Measurements from ENCODE around the gene ADCY3.

Gene ADCY3

GRCh38 chr2:24886126-24886501, 33.9 kb downstream of the ADCY3 start:
- Mint-ChIP-seq H3K4me1 (peaks cover 45 to 66% of the 10 kb centered on the region in 2 donors), H3K27me3 (no peaks in the 10 kb centered on the region), H3K4me3 (peak overlapping the region; percentile 85 to 93), H3K9me3 (peaks cover 9% of the 10 kb centered on the region in 2 donors), H3K36me3 (peaks cover 43 to 62% of the 10 kb centered on the region in 2 donors), H3K27ac (peak overlapping the region; percentile 97)
- no peak for DNase-seq
- ATAC-seq (replicated peaks), result peak in 1 of 2 donors; percentile 7

- Mint-ChIP-seq H3K27me3 (no peaks in the 10 kb centered on the region), H3K4me3 (peak overlapping the region; percentile 85 to 93), H3K36me3 (peaks cover 48 to 65% of the 10 kb centered on the region in 2 donors), H3K9me3 (peaks cover 9% of the 10 kb centered on the region in 2 donors), H3K4me1 (peaks cover 48 to 72% of the 10 kb centered on the region in 2 donors), H3K27ac (peak overlapping the region; percentile 97)
- ATAC-seq (replicated peaks) (peak; percentile 51), DNase-seq (no peak)
Measured at GRCh38 chr2:24885221-24886125, 34.6 kb downstream of the ADCY3 start.

- H3K9me3 Mint-ChIP-seq, result peaks cover 9% of the 10 kb centered on the region in 2 donors
- H3K27me3 Mint-ChIP-seq, result no peaks in the 10 kb centered on the region
- peaks cover 50 to 83% of the 10 kb centered on the region in 2 donors for H3K4me1 Mint-ChIP-seq
- H3K36me3 Mint-ChIP-seq, result peaks cover 50 to 69% of the 10 kb centered on the region in 2 donors
- ATAC-seq (replicated peaks) (no peak), DNase-seq (no peak)
- peak overlapping the region; percentile 52 for H3K27ac Mint-ChIP-seq
- H3K4me3 Mint-ChIP-seq, result peak overlapping the region; percentile 68 to 73
Measured at GRCh38 chr2:24883946-24884345, 36.1 kb downstream of the ADCY3 start.

- no peak overlapping the region for H3K27ac Mint-ChIP-seq
- no peak overlapping the region for H3K4me3 Mint-ChIP-seq
- no peak for DNase-seq
- H3K9me3 Mint-ChIP-seq, result peaks cover 4 to 9% of the 10 kb centered on the region in 2 donors
- peaks cover 47 to 69% of the 10 kb centered on the region in 2 donors for H3K4me1 Mint-ChIP-seq
- no peak for ATAC-seq (replicated peaks)
- no peaks in the 10 kb centered on the region for H3K27me3 Mint-ChIP-seq
- H3K36me3 Mint-ChIP-seq, result peaks cover 49 to 69% of the 10 kb centered on the region in 2 donors
Measured at GRCh38 chr2:24881623-24882022, 38.4 kb downstream of the ADCY3 start.

DNA sequence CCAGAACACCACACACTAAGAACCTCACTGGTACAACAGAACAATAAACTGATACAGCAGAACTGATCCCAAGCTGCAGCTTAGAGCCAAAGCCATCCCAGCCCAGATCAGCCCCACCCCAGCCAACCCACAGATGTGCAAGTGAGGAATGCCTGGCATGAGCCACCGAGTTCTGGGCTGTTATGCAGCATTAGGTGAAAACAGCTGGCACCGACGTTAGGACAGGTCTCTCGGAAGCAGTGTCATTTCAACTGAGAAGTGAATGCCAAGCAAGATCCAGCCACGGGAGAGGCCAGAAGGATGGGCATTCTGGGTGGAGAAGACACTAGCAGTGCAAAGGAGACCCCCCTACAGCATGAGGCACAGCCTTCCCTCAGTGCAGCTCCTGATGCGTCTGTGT, 38.9 kb downstream of the ADCY3 start:
- Mint-ChIP-seq H3K9me3 (peaks cover 4 to 9% of the 10 kb centered on the region in 2 donors), H3K4me1 (peaks cover 42 to 64% of the 10 kb centered on the region in 2 donors), H3K36me3 (peaks cover 45 to 64% of the 10 kb centered on the region in 2 donors), H3K27ac (no peak overlapping the region), H3K4me3 (no peak overlapping the region), H3K27me3 (no peaks in the 10 kb centered on the region)
- no peak for ATAC-seq (replicated peaks)
- no peak for DNase-seq

DNA sequence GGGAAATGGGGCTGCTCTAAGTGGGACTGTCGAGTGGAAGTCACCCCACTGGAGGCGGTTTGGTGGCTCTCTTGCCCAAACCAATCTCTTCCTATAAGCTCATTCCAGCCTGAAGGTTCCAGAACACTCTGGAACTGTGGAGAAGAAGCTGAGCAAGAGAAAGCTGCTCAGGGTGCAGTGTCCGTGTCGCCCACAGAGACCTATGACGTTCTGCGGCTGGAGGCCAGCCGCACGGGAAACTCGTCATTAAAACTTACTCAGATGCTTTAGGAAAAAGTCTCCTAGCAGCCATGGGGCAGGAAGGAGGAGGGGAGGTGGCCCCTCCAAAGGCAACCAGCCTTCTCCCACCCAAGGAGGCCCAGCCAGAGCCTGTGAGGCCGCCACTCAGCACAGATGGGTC, 41.7 kb downstream of the ADCY3 start:
- no peaks in the 10 kb centered on the region for H3K9me3 Mint-ChIP-seq
- peaks cover 28 to 46% of the 10 kb centered on the region in 2 donors for H3K4me1 Mint-ChIP-seq
- no peak overlapping the region for H3K4me3 Mint-ChIP-seq
- H3K36me3 Mint-ChIP-seq, result peaks cover 36 to 49% of the 10 kb centered on the region in 2 donors
- no peak for DNase-seq
- ATAC-seq (replicated peaks), result no peak
- no peak overlapping the region for H3K27ac Mint-ChIP-seq
- no peaks in the 10 kb centered on the region for H3K27me3 Mint-ChIP-seq

DNA sequence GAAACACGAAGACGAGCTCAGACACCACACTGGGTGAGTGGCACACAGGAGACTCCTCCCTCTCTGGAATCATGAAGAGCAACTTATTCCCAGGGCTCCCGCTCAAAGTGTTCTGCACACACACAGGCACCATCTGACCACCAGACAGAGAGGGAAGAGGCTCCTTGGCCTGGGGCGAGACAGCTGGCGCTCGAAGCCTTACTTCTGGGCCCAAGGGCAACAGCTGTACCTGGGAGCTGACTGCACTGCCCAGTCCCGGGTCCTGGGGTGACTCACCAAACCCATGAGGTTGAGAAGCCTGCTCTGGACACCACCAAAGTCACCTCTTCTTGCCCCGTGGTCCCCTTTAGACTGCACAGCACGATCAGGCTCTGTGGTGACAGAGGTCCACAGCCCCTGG, 42.4 kb downstream of the ADCY3 start:
- DNase-seq (no peak), ATAC-seq (replicated peaks) (no peak)
- no peak overlapping the region for H3K4me3 Mint-ChIP-seq
- H3K27ac Mint-ChIP-seq, result no peak overlapping the region
- peaks cover 37 to 46% of the 10 kb centered on the region in 2 donors for H3K36me3 Mint-ChIP-seq
- no peaks in the 10 kb centered on the region for H3K9me3 Mint-ChIP-seq
- H3K4me1 Mint-ChIP-seq, result peaks cover 25 to 41% of the 10 kb centered on the region in 2 donors
- H3K27me3 Mint-ChIP-seq, result no peaks in the 10 kb centered on the region

- peaks cover 35 to 44% of the 10 kb centered on the region in 2 donors for H3K36me3 Mint-ChIP-seq
- no peak overlapping the region for H3K4me3 Mint-ChIP-seq
- no peak for DNase-seq
- ATAC-seq (replicated peaks), result no peak
- no peaks in the 10 kb centered on the region for H3K27me3 Mint-ChIP-seq
- H3K9me3 Mint-ChIP-seq, result no peaks in the 10 kb centered on the region
- no peak overlapping the region for H3K27ac Mint-ChIP-seq
- peaks cover 27 to 35% of the 10 kb centered on the region in 2 donors for H3K4me1 Mint-ChIP-seq
Measured at GRCh38 chr2:24877067-24877466, 43.0 kb downstream of the ADCY3 start.

DNA sequence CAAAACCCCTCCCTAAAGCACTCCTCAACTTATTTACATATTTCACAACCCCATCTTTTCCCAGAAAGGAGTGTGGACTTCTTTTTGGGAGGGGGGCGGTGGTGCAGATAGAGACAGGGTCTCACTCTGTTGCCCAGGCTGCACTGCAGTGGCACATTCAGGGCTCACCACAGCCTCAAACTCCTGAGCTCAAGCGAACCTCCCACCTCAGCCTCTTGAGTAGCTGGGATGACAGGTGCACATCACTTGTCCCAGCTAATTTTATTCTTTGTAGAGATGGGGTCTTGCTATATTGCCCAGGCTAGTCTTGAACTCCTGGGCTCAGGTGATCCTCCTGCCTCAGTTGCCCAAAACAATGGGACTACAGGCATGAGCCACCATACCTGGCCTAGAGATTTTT, 44.1 kb downstream of the ADCY3 start:
- peaks cover 35 to 44% of the 10 kb centered on the region in 2 donors for H3K36me3 Mint-ChIP-seq
- H3K27ac Mint-ChIP-seq, result no peak overlapping the region
- no peaks in the 10 kb centered on the region for H3K27me3 Mint-ChIP-seq
- ATAC-seq (replicated peaks) (no peak), DNase-seq (no peak)
- no peaks in the 10 kb centered on the region for H3K9me3 Mint-ChIP-seq
- peaks cover 18 to 23% of the 10 kb centered on the region in 2 donors for H3K4me1 Mint-ChIP-seq
- H3K4me3 Mint-ChIP-seq, result no peak overlapping the region

GRCh38 chr2:24875272-24875671, 44.8 kb downstream of the ADCY3 start:
- Mint-ChIP-seq H3K9me3 (no peaks in the 10 kb centered on the region), H3K4me1 (peaks cover 17% of the 10 kb centered on the region in 2 donors), H3K27ac (no peak overlapping the region), H3K4me3 (no peak overlapping the region), H3K27me3 (no peaks in the 10 kb centered on the region), H3K36me3 (peaks cover 37 to 44% of the 10 kb centered on the region in 2 donors)
- no peak for ATAC-seq (replicated peaks)
- DNase-seq, result no peak

DNA sequence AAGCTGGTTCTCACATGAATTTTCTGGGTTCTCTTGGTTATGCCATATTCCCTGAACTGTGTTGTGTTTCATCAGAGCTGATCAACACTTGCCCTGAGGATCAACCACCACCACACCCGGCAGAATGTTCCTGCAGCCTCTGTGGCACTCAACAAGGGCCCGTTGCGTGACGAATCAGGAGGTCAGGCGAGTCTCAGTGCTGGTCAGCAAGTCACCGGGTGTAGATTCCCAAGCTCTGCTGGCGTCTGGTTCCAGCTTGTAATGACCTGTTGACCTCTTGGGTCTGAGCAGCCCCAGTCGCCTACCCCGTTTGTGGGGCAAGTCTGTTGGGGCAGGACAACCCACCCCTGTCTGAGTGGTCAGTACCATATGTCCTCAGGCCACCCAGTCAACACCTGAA, 46.0 kb downstream of the ADCY3 start:
- peaks cover 8 to 16% of the 10 kb centered on the region in 2 donors for H3K4me1 Mint-ChIP-seq
- no peak overlapping the region for H3K27ac Mint-ChIP-seq
- no peak for DNase-seq
- H3K27me3 Mint-ChIP-seq, result no peaks in the 10 kb centered on the region
- peaks cover 42 to 47% of the 10 kb centered on the region in 2 donors for H3K36me3 Mint-ChIP-seq
- no peak for ATAC-seq (replicated peaks)
- H3K4me3 Mint-ChIP-seq, result no peak overlapping the region
- H3K9me3 Mint-ChIP-seq, result no peaks in the 10 kb centered on the region

DNA sequence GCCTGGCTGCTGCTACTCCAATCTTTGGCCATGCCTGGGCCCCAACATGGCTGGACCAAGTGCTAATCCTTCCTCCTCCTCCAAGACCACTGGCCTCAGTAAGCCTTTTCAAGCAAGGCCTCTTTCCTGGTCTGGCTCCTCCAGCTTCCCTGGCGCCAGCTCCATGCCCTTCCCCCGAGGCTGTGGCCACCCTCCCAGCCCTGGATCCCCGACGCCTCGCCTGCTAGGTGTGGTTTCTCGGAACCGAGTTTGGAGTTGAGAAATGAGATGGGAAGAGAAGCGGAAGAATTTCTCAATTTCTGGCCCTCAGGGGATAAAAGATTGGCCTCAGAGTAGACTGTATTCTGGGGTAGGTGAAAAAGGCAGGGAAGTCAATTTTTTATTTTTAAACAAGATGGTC, 46.4 kb downstream of the ADCY3 start:
- Mint-ChIP-seq H3K36me3 (peaks cover 39 to 43% of the 10 kb centered on the region in 2 donors), H3K9me3 (no peaks in the 10 kb centered on the region), H3K27me3 (no peaks in the 10 kb centered on the region), H3K4me3 (no peak overlapping the region), H3K4me1 (peaks cover 8 to 16% of the 10 kb centered on the region in 2 donors), H3K27ac (peak overlapping the region; percentile 42)
- DNase-seq (no peak), ATAC-seq (replicated peaks) (no peak)

GRCh38 chr2:24872344-24873115, 47.5 kb downstream of the ADCY3 start:
- peaks cover 8 to 16% of the 10 kb centered on the region in 2 donors for H3K4me1 Mint-ChIP-seq
- H3K36me3 Mint-ChIP-seq, result peaks cover 45 to 49% of the 10 kb centered on the region in 2 donors
- no peak for ATAC-seq (replicated peaks)
- no peaks in the 10 kb centered on the region for H3K27me3 Mint-ChIP-seq
- H3K9me3 Mint-ChIP-seq, result no peaks in the 10 kb centered on the region
- H3K4me3 Mint-ChIP-seq, result no peak overlapping the region
- no peak overlapping the region for H3K27ac Mint-ChIP-seq
- no peak for DNase-seq

DNA sequence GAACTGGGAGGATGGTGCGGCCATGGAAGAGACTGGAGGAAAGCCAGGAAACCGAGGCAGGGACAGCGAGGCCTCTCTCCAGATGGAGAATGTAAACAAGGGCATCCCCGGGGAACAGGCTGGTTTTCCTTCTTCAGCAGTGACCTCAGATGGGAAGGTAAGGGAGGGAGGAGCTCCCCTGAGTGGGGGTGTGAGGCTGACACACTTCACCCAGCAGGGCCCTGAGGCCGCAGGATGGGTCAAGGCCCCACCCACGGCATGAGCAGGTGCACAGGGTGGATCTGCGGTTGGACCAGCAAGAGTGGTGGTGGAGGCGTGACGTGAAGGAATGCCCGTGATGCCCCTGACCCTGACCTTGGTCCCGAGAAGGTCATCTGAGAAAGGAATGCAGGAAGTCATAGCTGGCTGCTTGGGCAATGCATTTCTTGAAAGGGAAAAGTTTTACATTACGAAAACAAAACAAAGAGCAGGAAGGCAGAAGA, 48.1 kb downstream of the ADCY3 start:
- Mint-ChIP-seq H3K27ac (peak overlapping the region; percentile 82), H3K4me1 (peaks cover 9 to 15% of the 10 kb centered on the region in 2 donors), H3K9me3 (no peaks in the 10 kb centered on the region), H3K27me3 (no peaks in the 10 kb centered on the region), H3K4me3 (no peak overlapping the region), H3K36me3 (peaks cover 43 to 49% of the 10 kb centered on the region in 2 donors)
- DNase-seq, result no peak
- ATAC-seq (replicated peaks), result no peak
